Measurements from ENCODE around the gene ERAL1. TPM values are rescaled to one million over a fixed set of nuclear protein-coding genes. Genes with fewer than 3 reads are reported as not detected.
"Not testable (repeated sequence)": the region's sequence is repeated elsewhere in the genome, so short reads cannot be mapped to it uniquely, and the experiment has no call there.

ERAL1 gene
- total and polyA plus RNA-seq, 11 donors: 28.0 to 78.2 (median 41.1) TPM

DNA sequence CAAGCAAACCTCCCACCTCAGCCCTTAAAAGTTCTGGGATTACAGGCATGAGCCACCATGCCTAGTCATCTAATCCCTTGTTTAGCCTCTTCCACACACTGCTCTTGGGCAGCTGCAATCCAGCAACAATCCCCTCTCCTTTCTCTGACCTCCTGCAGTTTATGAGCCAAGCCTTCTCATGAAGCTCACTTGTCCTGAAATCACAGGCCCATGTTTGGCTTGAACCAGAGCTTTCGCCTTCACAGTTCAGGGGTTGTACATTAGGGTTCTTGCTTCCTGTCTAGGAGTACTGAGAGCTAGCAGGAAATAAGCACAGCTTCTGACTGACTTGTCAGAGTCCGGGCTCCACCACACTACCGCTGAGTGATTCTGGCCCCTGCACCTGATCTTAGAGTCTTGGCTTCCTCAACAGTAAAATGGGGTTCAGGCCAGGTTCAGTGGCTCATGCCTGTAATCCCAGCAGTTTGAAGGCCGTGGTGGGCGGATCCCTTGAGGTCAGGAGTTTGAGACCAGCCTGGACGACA is 16.3 kb downstream of the ERAL1 start:
- TF ChIP-seq, protein P1, sequence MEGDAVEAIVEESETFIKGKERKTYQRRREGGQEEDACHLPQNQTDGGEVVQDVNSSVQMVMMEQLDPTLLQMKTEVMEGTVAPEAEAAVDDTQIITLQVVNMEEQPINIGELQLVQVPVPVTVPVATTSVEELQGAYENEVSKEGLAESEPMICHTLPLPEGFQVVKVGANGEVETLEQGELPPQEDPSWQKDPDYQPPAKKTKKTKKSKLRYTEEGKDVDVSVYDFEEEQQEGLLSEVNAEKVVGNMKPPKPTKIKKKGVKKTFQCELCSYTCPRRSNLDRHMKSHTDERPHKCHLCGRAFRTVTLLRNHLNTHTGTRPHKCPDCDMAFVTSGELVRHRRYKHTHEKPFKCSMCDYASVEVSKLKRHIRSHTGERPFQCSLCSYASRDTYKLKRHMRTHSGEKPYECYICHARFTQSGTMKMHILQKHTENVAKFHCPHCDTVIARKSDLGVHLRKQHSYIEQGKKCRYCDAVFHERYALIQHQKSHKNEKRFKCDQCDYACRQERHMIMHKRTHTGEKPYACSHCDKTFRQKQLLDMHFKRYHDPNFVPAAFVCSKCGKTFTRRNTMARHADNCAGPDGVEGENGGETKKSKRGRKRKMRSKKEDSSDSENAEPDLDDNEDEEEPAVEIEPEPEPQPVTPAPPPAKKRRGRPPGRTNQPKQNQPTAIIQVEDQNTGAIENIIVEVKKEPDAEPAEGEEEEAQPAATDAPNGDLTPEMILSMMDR (IDR thresholded peaks at IDR 0.05): no peak
- TF ChIP-seq POLR2A (IDR thresholded peaks at IDR 0.05): no peak
- Histone ChIP-seq H3K4me3 (no peak overlapping the region), H3K4me1 (no peaks in the 10 kb centered on the region), H3K36me3 (no peaks in the 10 kb centered on the region), H3K9me3 (no peaks in the 10 kb centered on the region), H3K27ac (peak overlapping the region in 1 of 12 donors; percentile 40), H3K27me3 (no peaks in the 10 kb centered on the region)
- peak in 1 of 5 donors; percentile 25 for DNase-seq
- WGBS, 4 donors: 75 to 88% (median 81%) methylated on average over 5 to 6 of the region's 6 CpGs
- ATAC-seq: no peak
- intact Hi-C loops (cut with DNase I): no loop called here

DNA sequence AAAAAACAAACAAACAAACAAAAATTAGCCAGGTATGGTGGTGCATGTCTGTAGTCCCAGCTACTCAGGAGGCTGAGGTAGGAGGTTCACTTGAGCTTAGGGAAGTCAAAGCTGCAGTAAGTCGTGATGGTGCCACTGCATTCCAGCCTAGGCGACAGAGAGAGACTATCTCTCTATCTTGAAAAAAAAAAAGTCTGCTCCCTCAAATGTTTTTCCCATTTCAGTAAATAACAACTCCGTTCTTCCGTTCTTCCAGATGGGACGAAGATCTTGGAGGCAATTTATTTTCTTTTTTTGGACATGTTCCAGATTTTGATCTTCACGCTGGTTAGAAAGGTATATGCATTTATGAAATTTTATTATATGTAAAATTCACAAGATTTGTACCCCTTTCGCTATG is 19.0 kb downstream of the ERAL1 start:
- Histone ChIP-seq H3K9me3 (no peaks in the 10 kb centered on the region), H3K36me3 (peaks cover 0 to 10% (median 3%) of the 10 kb centered on the region in 9 donors), H3K27ac (no peak overlapping the region), H3K27me3 (no peaks in the 10 kb centered on the region), H3K4me3 (no peak overlapping the region), H3K4me1 (no peaks in the 10 kb centered on the region)
- intact Hi-C loops (cut with DNase I): loop anchor here in 1 of 10 donors (2.0 kb wide), 1 partner anchor 67 kb away; no protein-coding TSS in a partner anchor
- DNase-seq: no peak
- TF ChIP-seq, protein P1 (IDR thresholded peaks at IDR 0.05): no peak
- TF ChIP-seq POLR2A (IDR thresholded peaks at IDR 0.05): no peak
- WGBS, 4 donors: 91 to 93% (median 92%) methylated on average over 7 of the region's 7 CpGs
- ATAC-seq: no peak

DNA sequence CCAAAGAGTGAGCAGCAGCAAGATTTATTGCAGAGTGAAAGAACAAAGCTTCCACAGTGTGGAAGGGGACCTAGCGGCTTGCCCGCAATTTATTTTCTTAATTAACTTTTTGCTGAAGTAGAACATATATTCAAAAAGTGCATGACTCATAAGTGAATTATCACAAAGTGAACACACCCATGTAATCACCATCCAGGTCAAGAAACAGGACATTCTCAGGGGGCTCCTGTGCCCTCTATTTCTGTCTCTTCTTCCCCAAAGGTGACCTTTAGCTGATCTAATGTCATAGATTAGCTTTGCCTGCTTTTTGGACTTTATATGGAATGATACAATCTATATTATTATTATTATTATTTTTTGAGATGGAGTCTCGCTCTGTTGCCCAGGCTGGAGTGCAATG is 19.9 kb downstream of the ERAL1 start:
- ATAC-seq: no peak
- DNase-seq: no peak
- Histone ChIP-seq H3K36me3 (peaks cover 0 to 19% (median 12%) of the 10 kb centered on the region in 9 donors), H3K27ac (no peak overlapping the region), H3K4me3 (no peak overlapping the region), H3K9me3 (no peaks in the 10 kb centered on the region), H3K27me3 (no peaks in the 10 kb centered on the region), H3K4me1 (no peaks in the 10 kb centered on the region)
- no peak for TF ChIP-seq POLR2A (IDR thresholded peaks at IDR 0.05)
- TF ChIP-seq, protein P1 (IDR thresholded peaks at IDR 0.05): no peak
- WGBS, 4 donors: 90 to 95% (median 91%) methylated on average over 3 of the region's 3 CpGs
- intact Hi-C loops (cut with DNase I): no loop called here

DNA sequence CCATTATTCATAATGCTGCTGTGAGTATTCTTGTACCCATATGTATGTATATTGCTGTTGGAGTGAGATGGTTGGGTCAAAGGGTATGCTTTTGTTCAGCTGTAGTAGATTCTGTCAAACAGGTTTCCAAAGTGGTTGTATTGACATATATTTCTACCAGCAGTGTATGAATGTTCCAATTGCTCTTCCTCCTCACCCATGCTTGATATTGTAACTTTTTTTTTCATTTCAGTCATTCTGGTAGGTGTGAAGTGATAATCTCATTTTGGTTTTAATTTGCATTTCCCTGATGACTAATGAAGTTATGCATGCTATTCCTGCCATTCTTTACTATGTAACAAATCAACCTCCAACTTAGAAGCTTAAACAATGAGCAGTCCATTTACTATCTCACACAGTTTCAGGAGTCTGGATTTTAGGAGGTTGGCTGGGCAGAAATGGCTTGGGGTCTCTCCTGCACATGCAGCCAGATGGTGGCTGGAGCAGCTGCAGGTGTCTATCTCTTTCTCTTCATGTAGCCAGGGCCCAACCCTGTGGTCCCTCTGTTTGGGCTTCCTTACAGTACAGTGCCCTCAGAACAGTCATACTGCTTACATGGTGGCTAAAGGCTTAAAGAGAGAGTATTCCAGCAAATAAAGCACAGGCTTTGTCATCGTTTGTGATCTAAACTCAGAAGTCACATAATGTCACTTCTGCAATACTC is 21.2 kb downstream of the ERAL1 start:
- TF ChIP-seq POLR2A (IDR thresholded peaks at IDR 0.05): no peak
- TF ChIP-seq, protein P1 (IDR thresholded peaks at IDR 0.05): no peak
- ATAC-seq: no peak
- Histone ChIP-seq H3K4me3 (no peak overlapping the region), H3K4me1 (no peaks in the 10 kb centered on the region), H3K9me3 (no peaks in the 10 kb centered on the region), H3K27ac (no peak overlapping the region), H3K27me3 (no peaks in the 10 kb centered on the region), H3K36me3 (peaks cover 0 to 32% (median 24%) of the 10 kb centered on the region in 9 donors)
- intact Hi-C loops (cut with DNase I): no loop called here
- no peak for DNase-seq
- 57 to 62% (median 60%) methylated on average over 1 of the region's 1 CpG for WGBS, 4 donors

DNA sequence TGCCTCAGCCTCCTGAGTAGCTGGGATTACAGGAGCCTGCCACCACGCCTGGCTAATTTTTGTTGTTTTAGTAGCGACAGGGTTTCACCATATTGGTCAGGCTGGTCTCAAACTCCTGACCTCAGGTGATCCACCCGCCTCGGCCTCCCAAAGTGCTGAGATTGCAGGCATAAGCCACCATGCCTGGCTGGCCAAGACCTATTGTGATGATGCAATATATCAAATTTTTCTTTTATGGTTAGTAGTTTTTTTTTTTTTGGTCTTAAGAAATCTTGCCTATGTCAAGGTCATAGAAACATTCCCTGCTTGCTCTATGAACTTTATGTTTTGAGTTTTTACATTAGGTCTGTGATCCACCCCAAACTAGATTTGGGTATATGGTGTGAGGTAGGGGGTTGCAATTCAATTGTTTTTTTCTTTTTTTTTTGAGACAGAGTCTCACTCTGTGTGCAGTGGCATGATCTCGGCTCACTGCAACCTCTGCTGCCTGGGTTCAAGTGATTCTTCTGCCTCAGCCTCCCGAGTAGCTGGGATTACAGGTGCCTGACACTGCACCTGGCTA is 22.4 kb downstream of the ERAL1 start:
- H3K4me3 ChIP-seq; DNase-seq; H3K4me1 ChIP-seq; H3K27me3 ChIP-seq; H3K9me3 ChIP-seq; intact Hi-C loops (cut with DNase I); ATAC-seq; H3K27ac ChIP-seq: not testable (repeated sequence)
- 95 to 99% (median 96%) methylated on average over 6 of the region's 6 CpGs for WGBS, 4 donors
- peaks cover 0 to 44% (median 37%) of the 10 kb centered on the region in 9 donors for H3K36me3 ChIP-seq

Data from heart left ventricle (tissue), 16 donors.